ENCODE results near the gene ALG14. TPM values are rescaled to one million over a fixed set of nuclear protein-coding genes. Genes with fewer than 3 reads are reported as not detected.
A peak's percentile ranks its signal among the peaks of the same experiment; 100 is the strongest.

ALG14 gene
- total and polyA plus RNA-seq, 2 of the 4 experiments (the other 2 are of a cell fraction) = 1.7 to 2.0 TPM

DNA sequence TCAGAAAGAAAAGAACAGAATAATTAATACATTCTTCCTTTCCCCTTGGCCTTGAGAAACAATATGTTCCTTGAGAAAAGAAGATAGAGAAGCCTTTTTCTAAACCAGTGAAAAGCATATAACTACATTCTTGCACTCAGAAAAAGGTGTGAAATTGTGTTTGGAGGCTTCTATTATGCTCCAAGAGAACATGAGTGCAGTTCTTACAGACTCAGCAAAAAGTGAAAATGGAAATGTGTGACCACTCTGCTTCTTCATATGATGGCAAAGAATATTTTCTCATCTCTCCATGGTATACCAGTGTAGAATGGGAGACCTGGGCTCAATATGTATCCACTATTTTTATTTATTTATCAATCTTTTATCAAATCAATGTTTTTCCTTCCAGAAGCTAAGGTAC is 43.2 kb downstream of the ALG14 start:
- ATAC-seq (ENCODE audit: low read depth) (no peak), DNase-seq (no peak)
- Histone ChIP-seq H3K4me1 (ENCODE audit: control insufficient read depth, insufficient read depth, low read length) (peaks cover 14% of the 10 kb centered on the region), H3K9ac (ENCODE audit: low read depth, low read length) (no peak overlapping the region), H3K4me3 (ENCODE audit: insufficient read depth, low read depth, low read length) (no peak overlapping the region), H4K5ac (ENCODE audit: low read depth, low read length) (no peak overlapping the region), H3K14ac (replicated peaks; ENCODE audit: low read depth, low read length) (no peak overlapping the region), H3K4ac (ENCODE audit: low read depth, low read length) (no peak overlapping the region), H3K9me3 (ENCODE audit: control insufficient read depth, insufficient read depth, low read length) (peaks cover 6% of the 10 kb centered on the region), H3K9me1 (ENCODE audit: insufficient read depth, low read length) (peaks cover 9% of the 10 kb centered on the region), H4K91ac (ENCODE audit: insufficient read depth, low read depth, low read length) (no peak overlapping the region), H4K8ac (ENCODE audit: low read depth in 2 of 2, low read length in 2 of 2) (no peak overlapping the region), H2BK15ac (ENCODE audit: low read depth, low read length) (no peak overlapping the region), H3K36me3 (ENCODE audit: control insufficient read depth, insufficient read depth, low read length) (no peaks in the 10 kb centered on the region), H2BK120ac (ENCODE audit: low read depth, low read length) (no peak overlapping the region), H3K18ac (ENCODE audit: low read depth, low read length) (no peak overlapping the region), H2BK5ac (ENCODE audit: low read depth, low read length, poor library complexity, severe bottlenecking) (no peak overlapping the region), H2AK5ac (ENCODE audit: low read depth, low read length) (no peak overlapping the region), H4K20me1 (ENCODE audit: insufficient read depth, low read length) (no peaks in the 10 kb centered on the region), H3K4me2 (ENCODE audit: low read depth, low read length) (no peak overlapping the region), H2BK20ac (ENCODE audit: low read depth, low read length) (no peak overlapping the region), H2AK9ac (replicated peaks; ENCODE audit: low read depth, low read length, poor library complexity) (no peak overlapping the region), H3K23ac (ENCODE audit: low read depth, low read length) (no peak overlapping the region), H3K79me1 (ENCODE audit: low read depth in 1 of 2, low read length in 2 of 2) (peaks cover 2 to 22% of the 10 kb centered on the region in 2 experiments), H2AFZ (replicated peaks; ENCODE audit: low read length, poor library complexity) (no peak overlapping the region), H3K27ac (ENCODE audit: insufficient read depth, low read length) (no peak overlapping the region), H3K27me3 (ENCODE audit: control insufficient read depth, insufficient read depth, low read length) (no peaks in the 10 kb centered on the region), H3K56ac (ENCODE audit: extremely low read depth, insufficient read depth, low read length) (no peak overlapping the region)
- TF ChIP-seq CEBPB (IDR thresholded peaks at IDR 0.05; ENCODE audit: low read depth, low read length) (no peak), RCOR1 (IDR thresholded peaks at IDR 0.05; ENCODE audit: insufficient replicate concordance, low read length) (no peak), CHD1 (IDR thresholded peaks at IDR 0.05; ENCODE audit: low read depth, low read length) (no peak), POLR2A (IDR thresholded peaks at IDR 0.05; ENCODE audit: low read depth, low read length) (no peak), MAFK (IDR thresholded peaks at IDR 0.05; ENCODE audit: low read depth, low read length) (0 out of 2 replicates have a peak, but pooled peaks have one; percentile 22), FOS (IDR thresholded peaks at IDR 0.05; ENCODE audit: low read depth, low read length) (no peak), RAD21 (IDR thresholded peaks at IDR 0.05; ENCODE audit: low read length) (no peak)
- in situ Hi-C loops (cut with MboI; ENCODE audit: low sequenced_read_pairs) (no loop called here), dilution Hi-C loops (cut with HindIII; ENCODE audit: low sequenced_read_pairs, unreplicated experiment) (no loop called here), intact Hi-C loops (cut with micrococcal nuclease) (no loop called here)
- POLR2A ChIA-PET (ENCODE audit: unreplicated experiment) = no interaction called here
- BruUV-seq (replicated peaks) = no TSS peak
- CTCF ChIA-PET = interaction anchor here (0.6 kb wide), 1 partner anchor 1436 kb away, joined by 3 read pairs; no protein-coding TSS in a partner anchor
